NB4 (cell line): Measurements from ENCODE around the gene EVX1.

Experiments
- CTCF ChIP-seq: IDR thresholded peaks from one replicate; pipeline ENCODE4 v1.5.1; 2012; ENCODE audit warnings: low read depth, low read length
- MAX ChIP-seq: IDR thresholded peaks from 2 replicates; pipeline ENCODE4 v1.6.1; 2011; ENCODE audit warnings: low read depth, low read length
- MYC ChIP-seq: IDR thresholded peaks from 2 replicates; pipeline ENCODE4 v1.6.1; 2011; ENCODE audit warnings: low read depth, low read length
- POLR2A ChIP-seq: IDR thresholded peaks from 2 replicates; pipeline ENCODE4 v1.6.1; 2011; ENCODE audit warnings: mild to moderate bottlenecking; ENCODE audit not compliant: insufficient read length; ENCODE audit errors: extremely low read depth

- no peak for TF ChIP-seq CTCF
- TF ChIP-seq POLR2A: no peak
- no peak for TF ChIP-seq MAX
- no peak for TF ChIP-seq MYC
Observed at GRCh38 chr7:27251652-27252590, 9.3 kb downstream of the EVX1 start.
